ENCODE data around the gene TMEM258.

GRCh38 chr11:61814247-61814957 lies 22.0 kb upstream of the TMEM258 start:
- TF ChIP-seq, protein P1, sequence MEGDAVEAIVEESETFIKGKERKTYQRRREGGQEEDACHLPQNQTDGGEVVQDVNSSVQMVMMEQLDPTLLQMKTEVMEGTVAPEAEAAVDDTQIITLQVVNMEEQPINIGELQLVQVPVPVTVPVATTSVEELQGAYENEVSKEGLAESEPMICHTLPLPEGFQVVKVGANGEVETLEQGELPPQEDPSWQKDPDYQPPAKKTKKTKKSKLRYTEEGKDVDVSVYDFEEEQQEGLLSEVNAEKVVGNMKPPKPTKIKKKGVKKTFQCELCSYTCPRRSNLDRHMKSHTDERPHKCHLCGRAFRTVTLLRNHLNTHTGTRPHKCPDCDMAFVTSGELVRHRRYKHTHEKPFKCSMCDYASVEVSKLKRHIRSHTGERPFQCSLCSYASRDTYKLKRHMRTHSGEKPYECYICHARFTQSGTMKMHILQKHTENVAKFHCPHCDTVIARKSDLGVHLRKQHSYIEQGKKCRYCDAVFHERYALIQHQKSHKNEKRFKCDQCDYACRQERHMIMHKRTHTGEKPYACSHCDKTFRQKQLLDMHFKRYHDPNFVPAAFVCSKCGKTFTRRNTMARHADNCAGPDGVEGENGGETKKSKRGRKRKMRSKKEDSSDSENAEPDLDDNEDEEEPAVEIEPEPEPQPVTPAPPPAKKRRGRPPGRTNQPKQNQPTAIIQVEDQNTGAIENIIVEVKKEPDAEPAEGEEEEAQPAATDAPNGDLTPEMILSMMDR (IDR thresholded peaks at IDR 0.05) = no peak
- TF ChIP-seq ZFX (IDR thresholded peaks at IDR 0.05; ENCODE audit: borderline replicate concordance) = no peak
